GM21360 (cell line): ENCODE results near the gene ADAMTS2.
"Not testable (repeated sequence)": the region's sequence is repeated elsewhere in the genome, so short reads cannot be mapped to it uniquely, and the experiment has no call there.

Experiments
- ATAC-seq: cut with Tn5 transposase; IDR thresholded peaks from one replicate; pipeline ENCODE4 v1.9.1; 2021; ENCODE audit warnings: mild to moderate bottlenecking, moderate library complexity; ENCODE audit not compliant: unreplicated experiment

ADAMTS2 gene

DNA sequence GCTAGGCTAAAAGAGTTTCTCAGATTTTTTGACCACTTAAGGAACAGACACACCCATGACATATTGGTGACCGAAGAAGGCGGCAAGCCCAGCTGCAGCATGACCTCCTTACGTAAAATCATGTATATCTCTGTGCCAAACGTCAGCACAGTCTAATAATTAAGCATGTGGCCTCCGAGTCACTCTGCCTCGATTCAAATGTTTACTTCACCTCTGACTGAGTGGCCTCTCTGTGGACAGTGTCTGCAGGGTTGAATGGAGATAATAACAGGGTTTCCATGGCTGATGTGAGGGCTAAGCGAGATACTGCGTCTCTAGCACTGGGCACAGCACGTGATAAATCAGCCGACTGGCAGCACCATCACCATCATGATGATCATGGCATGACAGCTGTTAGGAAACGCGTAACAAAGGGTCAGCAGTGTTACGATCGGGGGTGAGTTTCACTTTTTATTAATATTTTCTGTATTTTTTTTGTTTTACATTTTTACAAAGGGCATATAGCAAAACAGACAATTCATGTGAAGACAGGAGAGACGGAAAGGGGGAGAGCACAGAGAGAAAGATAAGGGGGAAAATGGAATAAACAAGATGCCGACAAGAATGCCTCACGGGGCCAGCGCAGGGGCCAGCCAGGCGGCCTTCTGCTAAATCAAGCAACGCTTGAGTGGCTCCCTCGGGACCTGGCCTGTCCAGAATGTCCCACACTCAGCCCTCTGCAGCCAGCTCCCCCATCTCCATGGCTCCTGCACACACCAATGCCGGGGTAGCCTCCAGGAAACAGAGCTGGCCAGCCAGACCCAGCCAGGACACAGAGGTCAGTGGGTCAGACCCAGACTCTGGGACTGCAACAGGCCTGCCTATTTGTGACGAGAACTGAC, 60.3 kb downstream of the ADAMTS2 start:
- no peak for ATAC-seq

GRCh38 chr5:179283908-179284307, 61.4 kb downstream of the ADAMTS2 start:
- ATAC-seq: not testable (repeated sequence)

DNA sequence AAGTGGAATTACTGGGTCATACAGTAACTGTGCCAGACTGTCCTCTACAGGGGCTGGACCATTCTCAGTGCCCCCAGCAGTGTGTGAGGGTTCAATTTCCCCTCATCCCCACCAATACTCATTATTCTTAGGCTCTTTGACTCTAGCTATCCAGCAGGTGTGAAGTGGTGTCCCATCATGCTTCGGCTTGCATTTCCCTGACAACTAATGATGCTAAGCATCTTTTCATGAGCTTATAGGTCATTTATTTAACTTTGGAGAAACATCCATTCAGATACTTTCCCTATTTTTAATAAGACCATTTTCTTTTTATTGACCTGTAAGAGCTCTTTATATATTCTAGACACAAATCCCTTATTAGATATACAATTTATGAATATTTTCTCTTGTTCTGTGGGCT, 63.6 kb downstream of the ADAMTS2 start:
- no peak for ATAC-seq

- ATAC-seq: no peak
Observed at GRCh38 chr5:179280095-179280490, 65.2 kb downstream of the ADAMTS2 start.

GRCh38 chr5:179279347-179280094, 65.7 kb downstream of the ADAMTS2 start:
- ATAC-seq: no peak

DNA sequence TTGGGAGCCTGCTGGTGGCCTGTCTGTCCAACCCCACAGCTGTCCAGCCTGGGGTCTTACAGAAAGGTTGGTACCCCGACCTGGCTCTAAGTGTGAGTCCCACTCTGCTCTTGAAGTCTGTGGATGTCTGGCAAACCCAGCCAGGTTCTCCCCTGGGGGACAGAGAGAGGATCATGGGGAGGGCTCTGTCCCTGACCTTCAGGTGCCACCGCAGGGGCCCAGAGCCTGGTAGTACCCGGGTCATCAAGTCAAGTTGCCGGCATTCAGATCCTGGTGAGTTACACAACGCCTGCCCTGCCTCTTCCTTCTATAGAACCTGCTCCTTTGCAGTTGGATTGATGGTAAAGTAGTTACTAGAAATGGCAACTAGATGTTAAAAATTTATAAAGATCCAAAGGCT, 66.7 kb downstream of the ADAMTS2 start:
- no peak for ATAC-seq

GRCh38 chr5:179278119-179278518, 67.1 kb downstream of the ADAMTS2 start:
- no peak for ATAC-seq

DNA sequence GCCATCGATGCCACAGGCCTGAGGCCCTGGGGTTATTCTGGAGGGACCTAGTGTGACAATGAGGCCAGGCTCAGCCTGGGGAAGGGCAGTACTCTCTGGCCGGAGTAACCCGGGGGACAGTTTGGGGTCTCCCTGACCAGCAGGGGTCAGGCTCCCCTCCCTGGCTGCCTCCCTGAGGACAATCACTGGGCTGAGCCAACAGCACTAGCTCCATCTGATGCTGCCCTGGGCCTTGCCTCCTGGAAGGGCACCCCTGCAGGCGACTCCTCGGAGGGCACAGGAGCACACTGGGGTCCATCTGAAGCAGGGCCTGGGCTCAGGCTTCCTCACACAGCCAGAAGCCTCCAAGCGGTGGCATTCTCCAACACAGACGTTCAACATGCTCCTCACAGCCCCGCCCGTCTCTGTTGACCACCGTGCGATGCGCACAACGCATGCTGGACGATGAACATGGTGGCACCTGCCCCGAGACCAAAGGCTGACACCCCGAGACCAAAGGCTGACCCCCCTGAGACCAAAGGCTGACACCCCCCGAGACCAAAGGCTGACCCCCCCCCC, 68.3 kb downstream of the ADAMTS2 start:
- no peak for ATAC-seq

- no peak for ATAC-seq
Observed at GRCh38 chr5:179275941-179276837, 69.1 kb downstream of the ADAMTS2 start.

GRCh38 chr5:179275381-179275878, 69.8 kb downstream of the ADAMTS2 start:
- ATAC-seq: no peak

DNA sequence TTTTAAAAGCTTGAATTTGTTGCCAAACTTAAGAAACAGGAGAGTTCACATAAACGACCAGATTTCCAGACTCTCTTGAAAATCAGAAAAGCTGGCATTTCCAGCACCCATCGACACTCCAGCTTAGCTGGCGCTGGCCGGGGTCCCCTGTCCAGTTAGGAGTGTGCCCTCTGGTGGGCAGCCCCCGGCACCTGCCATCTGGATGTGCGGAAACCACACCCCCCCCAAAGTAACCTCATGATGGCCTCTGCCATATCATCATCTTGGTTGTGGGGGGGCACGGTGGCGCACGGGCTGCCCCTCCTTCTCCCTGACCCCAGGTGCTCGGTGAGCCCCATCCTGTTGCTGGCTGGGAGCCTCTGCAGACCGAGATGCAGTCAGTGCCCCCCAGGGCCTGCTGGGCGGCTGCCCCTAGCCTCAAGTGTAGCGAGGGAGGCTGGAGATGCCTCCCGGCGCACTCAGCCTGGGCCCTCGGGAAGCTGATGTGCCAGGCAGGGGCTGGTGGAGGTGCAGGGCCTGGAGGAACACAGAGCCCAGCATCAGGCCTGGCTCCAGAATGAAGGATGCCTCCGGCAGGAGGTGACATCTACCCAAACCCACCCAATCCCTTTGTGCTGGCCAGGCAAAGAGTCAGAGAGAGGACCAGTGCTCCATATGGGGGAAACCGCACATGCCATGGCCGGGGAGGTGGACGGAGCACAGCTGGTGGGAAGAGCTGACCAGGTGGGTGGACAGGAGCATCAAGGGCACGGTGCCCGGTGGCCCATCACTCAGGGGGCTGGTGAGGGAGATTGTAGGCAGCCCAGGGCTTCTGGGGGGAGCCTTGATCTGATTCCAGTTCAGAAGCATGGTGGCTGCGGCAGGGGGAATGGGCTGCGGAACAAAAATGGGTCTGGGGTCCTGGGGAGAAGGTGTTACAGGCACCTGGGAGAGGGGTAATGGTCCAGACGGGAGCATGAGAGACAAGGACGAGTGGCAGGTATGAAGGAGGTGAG, 70.6 kb downstream of the ADAMTS2 start:
- ATAC-seq: no peak

GRCh38 chr5:179273441-179274145, 71.7 kb downstream of the ADAMTS2 start:
- ATAC-seq: no peak

DNA sequence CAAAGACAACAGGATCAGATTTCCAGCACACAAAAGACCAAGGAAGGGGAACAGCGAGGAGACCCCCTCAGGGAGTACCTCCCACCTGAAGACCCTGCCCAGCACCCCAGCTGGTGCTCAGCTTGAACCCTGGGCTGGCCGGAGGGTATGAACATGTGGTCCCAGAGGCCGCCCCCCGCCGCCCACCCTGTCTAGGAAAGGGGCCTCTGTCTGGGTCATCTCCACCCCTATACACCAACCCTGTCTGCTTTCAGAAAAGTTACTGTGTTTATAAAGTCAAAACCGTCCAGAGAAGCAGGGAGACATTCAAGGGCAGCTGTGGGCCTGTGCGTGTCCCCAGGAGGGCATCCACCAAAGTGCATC, 72.2 kb downstream of the ADAMTS2 start:
- no peak for ATAC-seq

- no peak for ATAC-seq
Observed at GRCh38 chr5:179272326-179273072, 72.8 kb downstream of the ADAMTS2 start.

DNA sequence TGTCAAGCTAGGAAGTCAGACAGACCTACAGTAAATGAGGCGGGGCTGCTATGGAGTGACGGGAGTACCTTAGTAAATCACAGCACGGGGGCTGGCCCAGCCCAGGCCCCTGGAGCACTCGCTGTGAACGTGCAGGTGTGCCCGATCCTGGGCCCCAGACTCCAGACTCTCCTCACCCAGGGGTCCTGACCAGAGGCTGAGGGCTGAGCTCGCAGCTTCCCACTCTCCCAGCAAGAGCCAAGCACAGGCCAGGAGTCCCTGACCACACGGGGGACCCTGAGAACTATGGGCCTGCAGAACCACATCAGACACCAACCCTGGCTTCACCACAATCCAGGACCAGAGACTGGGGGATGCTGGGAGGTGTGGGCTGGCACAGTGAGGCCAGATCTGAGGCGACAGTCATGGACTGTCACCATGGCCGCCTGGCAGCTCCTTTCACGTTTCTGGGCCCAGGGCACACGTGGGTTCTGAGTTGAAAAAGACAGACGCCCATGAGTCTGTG, 73.4 kb downstream of the ADAMTS2 start:
- no peak for ATAC-seq

GRCh38 chr5:179271428-179271734, 73.9 kb downstream of the ADAMTS2 start:
- no peak for ATAC-seq

- ATAC-seq: no peak
Observed at GRCh38 chr5:179270581-179271427, 74.5 kb downstream of the ADAMTS2 start.
